Activated T-cell treated with anti-CD3 and anti-CD28 coated beads for 24 hours (primary cell): ENCODE results near the gene CELF4.

Source experiments
- DNase-seq: peaks from one replicate; pipeline ENCODE4 v3.0.0-alpha.2; 2020; ENCODE audit warnings: low read depth

Gene CELF4

DNA sequence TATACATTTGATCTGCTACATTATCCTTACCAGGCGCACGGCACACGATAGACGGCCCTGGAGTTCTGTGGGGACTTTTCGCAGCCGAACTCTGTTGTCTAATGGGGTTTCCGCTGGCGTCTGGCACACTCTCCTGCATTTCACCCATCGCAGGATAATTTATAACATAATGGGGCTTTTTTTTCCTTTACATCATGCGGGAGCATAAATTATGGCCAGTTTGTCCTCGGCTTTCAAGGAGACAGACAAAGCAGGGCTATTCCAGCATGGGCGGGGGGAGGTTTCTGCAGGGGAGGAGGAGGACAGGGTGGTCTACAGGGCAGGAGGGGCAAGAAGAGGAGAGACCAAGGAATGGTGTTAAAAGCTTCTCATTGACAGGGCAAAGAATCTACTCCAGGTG, 279.8 kb downstream of the CELF4 start:
- no peak for DNase-seq

DNA sequence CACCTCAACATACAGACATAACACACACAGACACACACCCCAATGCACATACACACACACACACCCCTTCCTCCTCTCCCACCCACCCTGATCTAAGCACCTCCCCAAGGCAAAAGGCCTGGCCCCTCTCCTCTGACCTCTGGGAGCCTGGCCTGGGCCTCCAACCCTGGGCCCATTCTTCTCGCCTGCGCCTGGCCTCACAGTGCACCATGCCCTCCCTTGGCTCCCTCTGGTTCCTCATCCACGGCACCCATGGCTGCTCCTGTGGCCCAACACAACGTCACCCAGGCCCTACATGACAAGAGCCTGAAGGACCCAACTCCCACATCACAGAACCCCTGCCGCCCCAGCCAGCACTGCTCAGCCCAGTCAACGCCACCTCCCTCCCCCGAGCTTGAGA, 281.3 kb downstream of the CELF4 start:
- no peak for DNase-seq

DNA sequence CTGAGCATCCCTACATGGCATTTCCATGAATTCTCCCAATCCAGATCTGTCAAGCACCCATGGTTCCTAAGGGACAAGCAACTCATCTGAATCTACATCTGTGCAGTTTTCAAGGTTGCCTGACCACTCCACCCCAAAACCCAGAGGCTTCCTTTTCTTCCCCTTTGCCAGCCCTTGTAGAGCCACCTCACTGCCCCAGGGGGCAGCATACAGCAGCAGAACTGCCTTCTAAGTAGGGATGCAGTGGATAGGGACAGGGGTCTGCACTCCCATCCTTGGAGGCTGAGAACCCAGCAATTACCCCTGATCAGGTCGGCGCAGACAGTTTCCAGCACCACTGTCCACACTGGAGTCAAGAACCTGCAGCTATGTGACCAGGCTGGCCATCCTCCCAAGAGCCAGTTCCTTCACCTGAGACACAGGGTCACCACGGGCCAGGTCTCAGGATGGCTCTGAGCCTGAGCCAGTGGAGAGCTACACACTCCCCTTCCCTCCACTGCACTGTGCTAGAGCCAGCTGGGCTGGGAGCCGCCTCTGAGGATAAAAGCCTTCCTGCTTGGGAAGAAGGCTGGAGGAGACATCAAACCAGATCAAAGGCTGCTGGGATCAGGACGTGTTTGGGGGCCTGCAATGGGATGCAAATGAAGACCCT, 283.1 kb downstream of the CELF4 start:
- DNase-seq, result no peak

DNA sequence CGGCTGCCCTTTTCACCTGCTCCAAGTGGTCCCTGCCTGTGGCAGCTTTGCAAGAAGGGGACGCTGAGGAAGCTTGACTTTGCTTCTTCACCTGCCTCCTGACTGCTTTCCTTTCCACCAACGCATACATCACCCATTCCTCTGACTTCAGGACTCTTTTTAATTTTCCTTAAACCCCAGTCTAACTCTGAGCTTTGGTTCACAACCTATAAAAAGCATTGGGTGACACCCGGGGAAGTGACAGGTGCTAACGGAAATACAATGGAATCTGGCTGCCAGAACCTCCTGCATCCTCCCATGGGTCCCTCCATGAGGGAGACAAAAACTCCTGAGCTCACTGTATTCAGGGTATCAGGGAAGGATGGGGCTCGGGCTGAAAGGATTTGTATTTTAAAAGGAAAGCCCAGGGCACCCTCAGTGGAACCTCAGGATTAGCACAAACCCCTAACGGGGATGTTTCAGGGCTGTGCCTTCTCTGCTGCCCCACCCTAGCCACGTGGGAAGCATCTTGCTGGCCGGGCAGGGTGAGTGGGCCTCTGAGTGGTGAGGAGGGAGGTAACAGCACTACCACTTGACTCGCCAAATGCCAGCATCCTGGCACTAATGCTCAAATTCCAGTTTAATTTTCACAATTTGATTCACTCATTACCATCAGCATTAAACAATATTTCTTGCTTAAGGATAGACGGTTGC, 284.8 kb downstream of the CELF4 start:
- no peak for DNase-seq

DNA sequence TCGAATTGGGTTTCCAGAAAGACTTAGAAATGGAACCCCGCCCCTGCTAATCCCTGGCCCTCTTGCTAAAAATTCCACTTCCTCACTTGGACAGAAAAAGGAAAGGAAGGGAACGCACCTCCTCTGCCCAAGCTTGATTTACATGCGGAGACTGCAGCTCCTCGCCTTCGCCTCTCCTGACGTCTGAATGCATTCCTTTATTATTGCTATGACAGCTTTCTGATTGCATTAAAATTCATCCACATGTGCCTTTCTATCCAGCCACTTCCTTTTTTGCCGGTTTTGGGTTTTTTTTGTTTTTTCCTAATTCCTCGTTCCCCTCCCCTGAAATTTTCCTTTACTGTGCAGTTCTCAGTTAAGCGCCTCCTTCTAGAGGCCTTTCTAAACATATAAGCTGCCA, 287.8 kb downstream of the CELF4 start:
- DNase-seq, result no peak

DNA sequence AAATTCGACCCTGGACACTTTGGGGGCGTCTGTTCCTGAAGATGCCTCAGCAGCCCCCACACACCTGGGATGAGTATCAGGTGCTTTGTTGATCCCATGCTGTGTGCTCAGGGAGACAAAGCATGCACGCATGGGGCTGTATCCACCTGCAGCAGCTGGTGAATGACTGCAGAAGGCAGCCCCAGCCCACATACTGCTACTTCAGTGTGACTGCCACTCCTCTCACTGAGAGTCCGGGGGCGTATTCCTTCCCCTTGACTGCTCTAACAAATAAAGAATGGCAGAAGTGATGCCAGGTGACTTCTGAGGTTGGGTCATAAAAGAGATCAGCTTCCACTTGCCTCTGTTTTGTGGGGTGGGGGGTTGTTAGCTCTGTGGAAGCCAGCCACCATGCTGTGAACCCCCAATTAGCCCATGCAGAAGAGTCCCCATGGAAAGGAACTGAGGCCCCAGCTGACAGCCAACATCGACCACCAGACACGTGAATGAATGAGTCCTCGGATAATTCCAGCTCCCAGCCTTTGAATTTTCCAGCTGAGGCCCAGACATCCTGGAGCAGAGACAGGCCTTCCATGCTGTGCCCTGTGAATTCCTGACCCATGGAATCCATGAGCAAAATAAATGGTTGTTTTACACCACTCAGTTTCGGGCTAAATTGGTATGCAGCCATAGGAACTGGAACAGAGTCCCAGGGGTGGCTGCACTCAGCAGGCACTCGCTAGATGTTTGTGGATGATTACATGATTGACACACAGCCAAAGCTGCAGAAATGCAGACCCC, 289.3 kb downstream of the CELF4 start:
- DNase-seq, result no peak

DNA sequence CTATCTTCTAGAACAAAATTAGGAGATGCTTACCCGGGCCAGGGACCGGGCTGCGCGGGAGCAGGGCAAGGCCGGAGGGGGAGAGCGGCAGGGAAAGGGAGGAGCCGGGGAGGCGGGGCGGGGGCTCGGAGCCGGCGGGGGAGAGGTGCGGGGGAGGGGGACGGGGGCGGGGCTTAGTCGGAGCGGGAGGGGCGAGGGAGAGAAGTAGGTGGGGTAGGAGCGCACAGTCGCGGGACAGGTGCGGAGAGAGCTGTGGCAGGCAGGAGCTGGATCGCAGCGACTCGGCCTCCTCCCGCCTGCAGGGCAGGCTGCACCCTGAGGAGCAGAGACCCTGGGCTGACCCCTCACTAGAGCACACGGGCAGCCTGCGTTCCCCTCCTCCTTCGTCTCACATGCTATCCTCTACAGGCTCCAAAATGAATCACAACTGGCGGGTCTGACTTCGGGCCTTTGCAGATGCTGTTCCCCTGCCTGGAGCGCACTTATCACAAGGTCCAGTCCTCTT, 290.3 kb downstream of the CELF4 start:
- no peak for DNase-seq

DNA sequence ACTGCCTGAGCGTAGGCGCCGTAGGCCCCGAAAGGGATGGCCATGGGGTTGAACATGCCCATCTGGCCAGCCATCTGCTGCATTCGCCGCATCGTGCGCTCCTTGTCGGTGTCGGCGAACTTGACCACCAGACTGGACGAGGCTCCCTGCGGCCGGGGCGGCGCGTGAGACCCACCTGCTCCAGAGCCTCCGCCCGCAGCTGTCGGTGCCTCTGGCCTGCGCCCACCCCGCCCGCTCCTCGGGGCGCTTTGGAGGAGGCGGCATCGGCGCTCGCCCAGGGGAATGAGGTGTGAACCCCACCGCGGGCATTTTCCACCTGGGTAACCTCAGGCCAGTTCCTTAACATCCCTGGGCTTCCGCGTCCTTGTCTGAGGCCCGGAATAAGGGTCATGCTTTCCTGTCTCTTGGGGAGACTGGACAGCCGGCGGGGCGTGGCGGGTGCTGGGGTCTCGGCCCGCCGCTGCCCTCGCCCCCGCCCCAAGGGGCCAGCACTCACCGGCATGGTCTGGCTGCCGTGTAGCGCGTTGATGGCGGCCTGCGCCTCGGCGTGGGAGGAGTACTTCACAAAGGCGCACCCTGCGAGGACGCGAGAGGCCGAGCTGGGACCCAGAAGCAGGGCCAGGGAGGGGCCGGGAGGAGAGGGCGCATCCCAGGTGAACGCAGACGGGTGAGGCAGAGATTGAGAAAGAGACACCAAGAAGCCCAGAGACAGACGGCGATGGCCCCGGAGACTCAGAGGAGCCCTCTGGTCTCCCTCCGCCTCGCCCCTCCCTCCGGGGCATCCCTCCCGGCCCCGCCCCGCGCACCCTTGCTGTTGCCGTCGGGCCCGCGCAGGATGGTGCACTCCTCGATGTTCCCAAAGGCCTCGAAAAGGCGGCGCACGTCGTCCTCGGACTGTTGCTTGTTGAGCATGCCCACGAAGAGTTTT, 291.0 kb downstream of the CELF4 start:
- DNase-seq, result no peak

DNA sequence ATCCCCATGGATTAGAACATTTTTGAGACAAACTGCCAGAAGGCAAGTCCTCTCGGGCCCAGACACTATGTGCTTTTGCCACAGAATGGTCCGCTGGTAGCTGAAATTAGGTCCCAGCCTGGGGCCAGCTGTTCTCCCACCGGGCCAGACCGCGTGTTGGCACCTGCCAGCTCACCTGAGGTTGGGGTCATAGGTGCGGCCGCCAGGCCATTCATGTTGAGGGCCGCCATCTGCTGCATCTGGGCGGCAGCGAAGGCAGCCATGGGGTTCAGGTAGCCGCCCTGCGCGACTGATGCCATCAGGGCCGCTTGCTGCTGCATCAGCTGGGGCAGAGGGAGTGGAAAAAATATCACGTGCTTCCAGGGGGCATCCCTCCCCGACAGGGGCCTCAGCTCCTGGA, 292.8 kb downstream of the CELF4 start:
- no peak for DNase-seq

DNA sequence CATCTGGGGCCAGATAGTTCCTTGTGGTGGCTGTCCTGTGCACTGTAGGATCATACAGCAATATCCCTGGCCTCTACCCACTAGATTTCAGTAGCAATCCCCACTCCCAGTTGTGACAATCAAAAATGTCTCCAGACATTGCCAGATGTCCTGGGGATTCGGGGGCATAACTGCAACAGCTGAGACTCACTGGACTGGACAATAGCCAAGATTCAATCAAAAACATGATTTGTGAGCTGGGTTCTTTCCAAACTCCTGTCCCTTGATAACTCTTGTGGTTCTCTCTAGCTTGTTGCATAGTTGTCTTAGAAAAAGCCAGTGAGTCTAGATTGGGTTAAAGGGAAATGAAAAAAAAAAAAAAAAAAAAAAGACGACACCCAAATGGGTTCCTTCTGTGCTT, 293.4 kb downstream of the CELF4 start:
- DNase-seq, result no peak

DNA sequence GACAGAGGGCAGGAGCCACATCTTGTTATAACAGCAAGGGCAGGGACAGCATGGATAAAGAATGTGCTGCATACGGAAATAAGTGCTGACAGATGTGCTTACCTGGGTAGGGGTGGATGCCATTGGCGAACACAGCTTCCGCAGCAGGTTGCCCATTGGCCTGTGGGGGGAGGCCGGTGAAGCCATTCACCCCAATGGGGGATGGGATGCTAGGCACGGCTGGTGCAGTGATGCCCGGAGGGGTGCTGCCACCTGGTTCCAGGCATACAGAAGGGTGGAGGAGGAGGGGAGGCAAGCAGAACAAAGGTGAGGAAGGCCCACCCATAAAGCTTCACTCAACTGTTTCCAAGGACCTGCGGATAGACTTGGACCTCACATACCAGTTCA, 294.9 kb downstream of the CELF4 start:
- DNase-seq, result no peak

DNA sequence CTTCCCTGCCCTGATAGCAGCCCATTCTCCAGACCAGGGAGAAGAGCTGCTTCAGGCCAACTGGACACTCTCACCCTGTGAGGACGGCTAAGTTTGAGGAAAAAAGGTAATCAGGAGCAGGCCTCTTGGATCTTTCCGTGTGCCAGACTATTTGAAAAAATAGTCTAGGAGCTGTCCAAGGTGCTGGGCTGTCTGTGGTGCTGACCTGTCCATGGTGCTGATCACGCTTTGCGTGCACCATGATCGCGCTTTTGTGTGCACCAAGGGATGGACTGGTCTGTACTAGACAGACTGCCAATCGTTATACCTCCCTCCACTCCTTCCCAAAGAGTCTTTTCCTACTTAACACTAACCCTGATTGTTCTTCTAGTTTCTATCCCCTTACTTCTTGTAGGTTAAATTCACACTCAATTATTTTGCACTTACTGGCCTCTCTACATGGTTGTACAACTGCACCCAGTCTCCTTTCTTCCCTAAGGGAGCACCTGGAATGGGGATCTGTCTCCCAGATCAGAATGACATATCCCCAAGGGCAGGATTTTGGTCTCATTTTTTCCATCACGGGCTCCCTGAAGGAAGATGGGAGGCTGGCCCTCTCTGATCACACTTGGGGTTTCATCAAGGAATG, 295.4 kb downstream of the CELF4 start:
- no peak for DNase-seq

DNA sequence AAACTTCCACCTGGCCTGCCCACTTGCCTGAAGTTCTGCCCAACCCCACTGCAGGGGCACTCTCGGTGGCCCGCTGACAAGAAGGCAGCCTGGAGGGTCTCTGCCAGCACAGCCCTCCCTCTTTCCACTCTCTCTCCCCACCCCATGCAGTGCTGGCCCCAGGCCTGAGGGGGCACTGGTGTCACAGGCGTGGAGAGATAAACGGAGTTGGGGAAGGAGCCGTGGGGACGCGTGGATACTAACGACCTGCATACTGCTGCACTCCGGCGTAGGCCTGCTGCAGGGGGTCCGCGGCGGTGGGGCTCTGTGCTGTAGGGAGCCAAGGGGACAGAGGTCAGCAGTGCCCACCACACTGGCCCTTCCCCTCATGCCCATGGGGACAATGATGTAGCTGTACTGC, 299.3 kb downstream of the CELF4 start:
- no peak for DNase-seq

DNA sequence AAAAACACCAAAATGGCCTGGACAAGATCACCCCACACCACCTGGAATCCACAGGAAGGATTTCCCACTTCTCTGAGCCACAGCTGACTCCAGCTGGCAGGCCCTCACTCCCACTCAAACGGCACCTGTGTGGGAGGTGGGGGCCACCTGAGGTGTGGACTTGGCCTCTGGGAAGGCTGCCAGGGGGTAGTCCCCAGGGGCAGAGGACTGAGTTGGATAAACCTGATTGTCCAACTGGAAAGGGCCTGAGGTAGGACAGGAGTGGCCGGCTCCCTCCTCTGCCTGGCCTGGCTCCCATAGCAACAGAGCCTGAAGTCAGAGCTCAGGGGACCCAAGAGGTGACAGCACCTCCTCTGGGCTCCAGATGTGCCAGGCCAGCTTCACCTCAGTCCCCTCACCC, 300.2 kb downstream of the CELF4 start:
- DNase-seq, result no peak

DNA sequence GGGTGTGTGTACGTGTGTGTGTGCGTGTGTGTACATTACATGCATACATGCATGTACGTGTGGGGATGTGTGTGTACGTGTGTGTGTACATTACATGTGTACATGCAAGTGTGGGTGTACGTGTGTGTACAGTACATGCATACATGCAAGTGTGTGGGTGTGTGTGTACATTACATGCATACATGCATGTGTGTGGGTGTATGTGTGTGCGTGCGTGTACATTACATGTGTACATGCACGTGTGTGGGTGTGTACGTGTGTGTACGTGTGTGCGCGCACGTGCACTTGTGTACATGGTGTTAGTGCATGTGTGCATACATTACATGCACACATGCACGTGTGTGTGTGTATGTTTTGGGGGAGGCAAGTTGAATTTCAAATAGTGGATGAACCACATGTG, 300.6 kb downstream of the CELF4 start:
- DNase-seq, result no peak

DNA sequence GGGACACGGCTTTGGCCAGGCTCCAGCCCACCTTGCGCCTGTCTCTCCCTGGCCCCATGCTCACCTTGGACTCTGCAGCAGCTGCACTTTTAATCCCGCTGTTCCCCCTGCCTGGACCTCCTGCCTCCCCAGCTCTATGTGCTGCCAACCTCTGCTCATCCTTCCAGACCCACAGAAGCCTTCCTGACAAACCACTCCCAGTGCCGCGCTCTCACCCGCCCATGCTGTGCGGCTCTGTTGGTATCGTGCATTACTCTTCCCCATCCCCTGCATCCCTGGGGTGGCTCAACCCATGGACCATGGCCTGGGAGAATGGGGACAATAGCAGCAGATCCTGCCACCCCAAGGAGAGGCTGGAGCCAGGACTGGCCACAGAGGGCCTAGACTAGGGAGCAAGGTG, 303.6 kb downstream of the CELF4 start:
- DNase-seq, result no peak

DNA sequence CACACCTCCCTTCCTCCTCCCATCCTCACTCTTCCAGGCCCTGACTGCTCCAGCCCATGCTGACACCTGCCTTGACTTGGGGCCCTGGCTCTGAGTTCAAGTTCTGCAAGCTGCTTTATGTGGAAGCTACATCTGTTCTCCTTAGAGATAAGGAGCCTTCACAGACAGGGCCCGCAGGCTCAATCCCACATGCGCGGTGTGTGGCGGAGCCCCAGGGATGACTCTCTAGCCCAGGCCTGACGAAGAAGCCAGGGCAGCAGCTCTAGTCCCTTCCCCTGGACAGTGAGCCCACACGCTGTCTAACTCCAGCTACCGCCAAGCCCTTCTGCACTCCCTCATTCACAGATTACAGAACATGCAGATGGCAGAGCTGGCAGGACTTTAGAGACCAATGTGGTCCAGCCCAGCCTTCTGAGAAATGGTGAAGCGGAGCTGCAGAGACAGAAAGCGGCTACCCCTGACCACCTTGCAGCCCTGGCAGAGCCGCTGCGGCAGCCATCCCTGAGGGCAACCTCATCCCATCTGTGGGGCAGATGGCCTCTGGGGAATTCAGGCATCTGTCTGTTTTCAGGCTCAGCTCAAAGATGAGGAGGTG, 304.3 kb downstream of the CELF4 start:
- DNase-seq, result no peak

DNA sequence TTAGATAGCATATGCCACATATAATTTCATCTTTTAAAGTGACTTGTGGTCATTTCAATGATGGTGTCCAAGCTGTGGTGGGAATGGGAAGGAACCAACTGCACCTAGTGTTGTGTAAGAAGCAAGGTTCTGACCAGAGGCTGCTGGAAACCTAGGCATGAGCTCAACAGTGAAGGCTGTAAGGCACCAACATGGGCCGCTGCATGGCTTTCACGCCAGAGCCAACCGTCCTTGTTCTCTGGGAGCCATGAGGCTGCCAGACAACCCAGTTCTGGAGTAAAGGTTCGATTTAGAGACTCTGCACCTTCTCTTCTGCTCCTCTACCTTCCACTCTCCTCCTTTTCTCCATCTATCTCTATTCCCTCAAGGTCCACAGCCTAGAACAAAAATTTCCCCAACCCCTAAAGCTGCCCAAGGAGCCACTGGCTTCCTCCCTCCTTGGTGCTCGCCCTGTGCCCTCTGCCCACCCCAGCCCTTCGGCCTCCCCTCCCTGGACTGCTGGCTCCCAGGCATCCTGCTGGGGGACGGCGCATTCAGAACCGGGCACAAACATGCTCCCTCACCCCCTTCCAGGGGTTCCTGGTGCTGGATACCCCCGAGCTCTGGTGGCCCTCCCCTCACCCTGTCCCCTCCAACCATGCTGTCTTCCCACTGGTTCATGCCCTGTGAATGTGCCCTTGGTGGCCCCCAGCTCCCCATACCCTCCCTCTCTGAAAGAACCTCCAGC, 305.1 kb downstream of the CELF4 start:
- DNase-seq, result no peak

DNA sequence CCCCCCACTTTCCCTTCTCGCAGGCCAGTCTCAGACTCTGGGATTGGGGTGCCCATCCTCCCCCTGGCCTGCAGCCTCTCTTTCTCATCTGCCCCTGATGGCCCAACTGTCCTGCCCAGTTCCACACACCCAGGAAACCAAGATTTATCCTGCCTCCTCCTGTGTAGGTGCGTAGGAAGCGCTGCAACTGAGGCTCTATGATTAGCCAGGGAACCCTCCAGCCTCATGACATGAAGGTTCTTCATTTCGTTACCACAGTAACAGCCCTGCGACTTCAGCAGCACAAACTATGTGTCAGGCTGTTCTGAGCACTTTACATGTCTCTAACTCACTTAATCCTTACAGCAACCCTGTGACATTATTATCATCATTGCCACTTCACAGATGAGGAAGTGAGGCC, 305.9 kb downstream of the CELF4 start:
- no peak for DNase-seq

DNA sequence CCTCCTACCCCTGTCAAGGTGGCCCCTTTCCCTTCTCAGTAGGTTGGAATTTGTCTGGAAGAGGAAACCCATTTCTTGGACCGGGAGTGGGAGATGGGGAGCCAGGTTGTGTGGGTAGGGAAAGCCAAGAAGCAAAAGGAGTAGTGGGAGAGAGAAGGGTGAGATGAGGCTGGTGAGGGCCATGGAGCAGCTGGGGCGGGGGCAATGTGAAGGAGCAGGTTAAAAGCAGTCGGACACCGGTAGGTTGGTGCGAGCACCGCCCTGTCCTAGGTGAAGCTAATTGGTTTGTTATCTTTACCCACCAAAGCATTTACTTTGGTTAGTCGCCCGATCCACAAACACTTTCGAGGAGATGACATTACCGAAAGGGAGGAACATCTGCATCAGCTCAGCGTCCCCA, 306.8 kb downstream of the CELF4 start:
- no peak for DNase-seq

DNA sequence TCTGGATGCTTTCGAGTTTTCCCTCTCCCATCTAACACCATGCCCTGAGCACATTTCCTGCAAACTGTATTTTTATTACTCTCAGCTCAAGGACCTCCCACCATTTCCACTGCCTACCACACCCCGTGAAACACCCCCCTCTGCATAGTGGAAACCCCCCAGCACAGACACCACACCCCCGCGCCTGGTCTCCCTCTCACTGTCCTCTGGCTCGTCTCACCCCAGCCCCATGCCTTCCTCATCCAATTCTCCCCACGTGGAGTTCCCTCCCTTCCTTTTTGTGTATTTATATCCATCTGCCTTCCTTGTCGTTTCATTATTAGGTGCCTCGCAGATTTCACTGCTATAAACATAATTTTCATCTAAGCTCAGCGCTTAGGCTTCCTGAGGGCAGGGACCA, 307.5 kb downstream of the CELF4 start:
- DNase-seq, result no peak
